ENCODE data around the gene ZNF277.
"Not testable (repeated sequence)": the region's sequence is repeated elsewhere in the genome, so short reads cannot be mapped to it uniquely, and the experiment has no call there.

Gene ZNF277

GRCh38 chr7:112298543-112299100 lies 92.1 kb downstream of the ZNF277 start:
- no peak for DNase-seq

DNA sequence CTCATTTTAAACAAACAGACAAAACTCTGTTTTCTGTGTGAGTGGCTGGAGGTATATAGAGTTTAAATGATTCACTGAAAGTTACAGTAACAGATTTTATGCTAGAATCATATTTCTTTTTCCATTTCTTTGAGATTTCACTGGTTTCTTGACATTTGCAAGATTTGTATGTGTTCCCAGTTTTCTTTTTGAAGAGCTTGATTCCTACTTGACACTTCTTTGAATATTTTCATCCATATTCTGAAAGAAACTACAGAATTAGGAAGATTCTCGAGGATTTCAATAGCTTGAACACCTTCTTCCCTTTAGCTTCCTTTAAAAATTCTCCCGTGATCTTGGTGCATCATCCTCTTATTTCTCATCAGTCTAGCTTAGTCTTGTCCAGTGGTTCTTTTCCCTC lies 93.6 kb downstream of the ZNF277 start:
- no peak for DNase-seq

- DNase-seq = no peak
Observed at GRCh38 chr7:112300831-112301407, 94.4 kb downstream of the ZNF277 start.

- DNase-seq = no peak
Observed at GRCh38 chr7:112302566-112302965, 96.1 kb downstream of the ZNF277 start.

GRCh38 chr7:112306903-112307302 lies 100.4 kb downstream of the ZNF277 start:
- no peak for DNase-seq

- DNase-seq = no peak
Observed at GRCh38 chr7:112307506-112307905, 101.0 kb downstream of the ZNF277 start.

- no peak for DNase-seq
Observed at GRCh38 chr7:112308974-112309373, 102.5 kb downstream of the ZNF277 start.

- not testable (repeated sequence) for DNase-seq
Observed at GRCh38 chr7:112316803-112317202, 110.3 kb downstream of the ZNF277 start.

DNA sequence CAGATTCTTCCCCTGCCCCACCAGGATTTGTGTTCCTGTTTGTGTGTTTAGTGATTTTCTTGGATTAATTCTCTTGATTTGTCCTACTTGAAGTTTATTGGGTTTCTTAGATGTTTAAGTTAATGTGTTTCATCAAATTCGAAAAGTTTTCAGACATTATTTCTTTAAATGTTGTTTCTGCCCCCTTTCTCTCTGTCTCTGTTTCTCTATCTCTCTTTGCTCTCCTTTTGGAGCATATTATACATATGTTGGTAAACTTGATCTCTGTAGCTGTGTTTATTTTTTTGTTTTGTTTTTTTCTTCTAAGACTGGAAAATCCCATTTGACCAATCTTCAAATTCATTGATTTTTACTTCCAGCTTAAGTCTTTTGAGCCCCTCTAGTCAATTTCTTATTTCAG lies 115.6 kb downstream of the ZNF277 start:
- no peak for DNase-seq

DNA sequence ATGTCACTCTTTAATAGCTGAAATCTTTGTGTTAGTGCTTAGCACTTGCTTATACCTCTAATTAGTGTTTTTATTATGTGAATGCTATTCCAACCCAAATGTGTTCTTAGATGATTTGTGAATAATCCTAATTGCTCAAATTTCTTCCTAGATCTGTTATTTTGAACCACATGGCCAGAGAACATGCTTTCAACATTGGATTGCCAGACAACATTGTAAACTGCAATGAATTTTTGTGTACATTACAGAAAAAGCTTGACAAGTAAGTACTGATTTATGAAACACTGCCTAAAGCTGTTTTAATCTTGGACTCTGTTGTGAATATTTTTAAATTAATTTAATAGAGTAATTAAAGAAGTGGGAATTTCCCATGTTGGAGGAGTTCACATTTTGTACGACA lies 121.1 kb downstream of the ZNF277 start:
- no peak for DNase-seq

GRCh38 chr7:112331492-112331891 lies 125.0 kb downstream of the ZNF277 start:
- no peak for DNase-seq

DNA sequence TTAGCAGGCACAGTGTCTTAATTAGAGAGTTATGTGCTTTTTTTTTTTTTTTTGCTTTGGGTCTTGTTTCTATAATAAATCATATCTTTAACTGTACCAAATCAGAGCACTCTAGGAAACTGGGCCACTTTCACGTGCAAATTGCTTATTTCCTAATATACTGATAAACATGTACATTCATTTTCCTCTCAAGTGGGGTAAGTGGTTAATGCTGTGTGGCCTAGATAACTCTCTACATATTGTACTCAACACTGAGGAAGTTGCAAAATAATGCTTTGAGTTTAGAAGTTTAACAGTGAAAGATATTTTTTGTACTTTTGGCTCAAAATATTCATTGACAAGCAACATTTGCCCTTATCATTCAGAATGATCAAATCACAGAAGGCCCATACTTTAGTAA lies 127.9 kb downstream of the ZNF277 start:
- DNase-seq = no peak

DNA sequence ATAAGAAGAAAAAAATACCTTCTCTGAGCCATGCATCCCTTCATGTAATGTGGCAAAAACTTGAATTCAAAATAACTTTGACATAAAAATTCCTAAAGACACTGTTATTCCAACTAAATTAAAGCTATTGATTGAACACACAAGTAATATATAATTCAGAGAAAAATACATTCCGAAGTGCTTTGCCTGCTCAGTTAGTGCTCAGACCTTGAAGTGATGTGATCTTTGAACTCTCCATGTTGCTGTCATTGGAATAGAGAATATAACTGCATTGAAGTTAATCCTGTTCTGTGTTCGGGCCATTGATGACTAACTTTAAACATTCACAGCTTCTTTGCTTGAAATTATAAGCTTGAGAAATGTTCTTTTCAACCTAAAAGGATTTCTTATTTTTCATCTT lies 129.8 kb downstream of the ZNF277 start:
- DNase-seq = no peak

DNA sequence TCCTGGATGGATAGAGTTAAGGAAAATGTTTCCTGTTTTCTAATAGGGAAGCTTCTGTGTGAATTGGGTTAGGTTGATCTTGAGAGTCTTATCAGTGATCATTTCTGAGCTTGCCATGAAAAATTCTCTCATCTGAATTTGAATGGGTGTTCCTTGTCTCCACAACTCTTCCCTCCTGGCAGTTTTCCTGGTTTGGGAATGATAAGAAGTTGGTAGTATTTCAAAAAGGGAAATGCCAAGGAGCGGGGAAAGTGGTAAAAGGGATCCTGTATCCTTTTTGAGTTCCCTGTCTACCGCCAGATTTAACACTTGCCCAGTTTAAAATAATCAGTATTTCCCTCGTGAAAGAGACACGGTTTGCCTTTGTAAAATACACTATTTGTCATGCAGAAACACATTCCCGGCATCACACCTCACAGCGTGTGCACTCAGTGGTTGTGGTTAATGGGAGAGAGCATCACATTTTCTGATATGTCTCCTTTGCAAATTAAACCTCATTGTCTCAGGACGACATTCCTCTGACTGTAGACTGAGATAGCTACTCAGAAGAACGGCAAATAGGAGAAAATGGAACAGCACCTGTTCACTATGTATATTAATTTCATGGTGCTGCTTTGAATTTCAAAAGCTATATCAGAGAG lies 130.6 kb downstream of the ZNF277 start:
- DNase-seq = no peak

DNA sequence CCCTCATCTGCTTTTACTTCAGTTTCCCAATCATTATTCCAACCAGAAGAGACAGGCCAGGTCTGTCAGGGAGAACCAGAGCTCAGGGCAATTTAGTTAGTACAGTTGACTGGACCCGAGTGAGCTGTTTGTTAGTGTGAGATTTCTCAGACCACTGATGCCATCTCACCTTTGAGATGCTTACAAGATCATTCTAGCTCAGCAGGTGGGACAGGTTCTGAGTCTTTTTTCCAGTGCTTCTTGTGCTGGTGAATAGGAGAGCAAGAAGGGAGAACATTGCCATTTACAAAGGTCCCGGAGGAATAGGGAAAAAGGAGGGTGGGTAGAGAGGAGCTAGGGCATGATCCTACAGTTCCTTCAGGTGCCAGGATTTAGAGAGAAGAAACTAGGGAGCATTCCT lies 131.4 kb downstream of the ZNF277 start:
- DNase-seq = no peak

- DNase-seq = no peak
Observed at GRCh38 chr7:112338786-112339185, 132.3 kb downstream of the ZNF277 start.

- DNase-seq = no peak
Observed at GRCh38 chr7:112341464-112341863, 135.0 kb downstream of the ZNF277 start.

DNA sequence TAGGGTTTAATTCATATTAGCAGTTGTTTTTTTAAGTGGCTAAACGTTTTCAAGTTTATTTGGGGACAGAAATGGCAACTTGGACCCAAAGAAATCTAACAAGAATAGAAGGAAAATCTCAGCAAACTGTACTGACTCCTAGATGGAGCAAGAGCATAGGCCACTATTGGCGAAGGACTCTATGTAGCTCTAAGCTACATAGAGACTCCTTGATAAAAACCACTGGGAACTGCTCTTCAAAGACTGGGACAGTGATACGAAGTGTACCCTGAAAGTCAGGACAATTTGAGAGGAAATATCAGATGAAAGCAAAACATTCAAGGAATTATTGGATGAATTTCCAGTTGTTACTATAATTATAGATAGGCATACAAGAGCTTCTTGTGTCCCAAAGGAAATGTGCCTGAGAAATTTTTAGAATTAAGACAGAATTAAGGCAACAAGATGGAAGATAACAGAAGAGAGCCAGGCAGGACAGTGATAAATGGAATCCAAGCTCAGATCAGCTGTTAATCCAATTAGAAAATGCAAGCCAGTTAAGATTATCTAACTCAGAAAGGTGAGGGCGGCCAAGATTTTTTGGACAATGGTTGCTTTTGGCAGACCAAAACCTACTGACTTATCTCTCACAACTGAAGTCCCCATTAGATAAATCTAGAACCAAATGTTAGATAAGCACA lies 140.0 kb downstream of the ZNF277 start:
- no peak for DNase-seq

GRCh38 chr7:112347088-112347487 lies 140.6 kb downstream of the ZNF277 start:
- DNase-seq = no peak

DNA sequence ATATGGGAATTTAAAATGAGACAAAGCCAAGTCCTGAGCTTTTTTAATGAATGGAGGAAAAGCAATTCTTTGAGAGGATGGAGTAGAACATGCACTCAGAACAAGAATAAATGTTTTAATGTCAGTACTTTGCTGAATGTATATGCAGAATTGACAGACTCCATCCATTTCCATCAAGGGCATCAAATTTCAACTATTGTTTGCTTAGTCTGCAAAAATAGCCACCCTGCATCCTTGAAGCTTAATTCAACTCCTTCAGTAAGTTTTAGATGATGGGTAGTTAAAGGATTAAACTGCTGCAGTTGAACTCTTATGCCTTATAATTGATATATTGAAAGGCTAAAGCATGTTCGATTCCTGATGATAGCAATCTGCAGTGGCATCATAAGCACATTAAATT lies 144.1 kb downstream of the ZNF277 start:
- DNase-seq = no peak

- no peak for DNase-seq
Observed at GRCh38 chr7:112356596-112356995, 150.1 kb downstream of the ZNF277 start.

DNA sequence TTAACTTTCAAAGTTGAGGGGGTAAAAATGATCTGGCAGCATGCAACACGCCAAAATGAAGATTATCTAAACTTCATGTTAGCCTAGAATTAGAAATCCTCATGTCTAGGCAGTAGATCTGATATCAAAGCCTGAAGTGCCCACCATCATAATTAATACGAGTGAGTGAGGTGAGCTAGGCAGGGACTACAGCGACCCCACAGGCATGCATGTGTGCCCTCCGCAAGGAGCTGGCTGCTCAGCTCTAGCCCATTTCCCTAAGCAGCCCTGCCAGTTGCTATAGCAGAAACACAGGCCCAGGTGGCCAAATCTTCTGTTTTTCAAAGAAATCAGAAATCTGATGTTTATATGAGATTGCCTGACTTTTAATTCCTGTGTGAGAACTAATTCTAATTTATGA lies 150.6 kb downstream of the ZNF277 start:
- DNase-seq = no peak

GRCh38 chr7:112358513-112358912 lies 152.0 kb downstream of the ZNF277 start:
- no peak for DNase-seq

DNA sequence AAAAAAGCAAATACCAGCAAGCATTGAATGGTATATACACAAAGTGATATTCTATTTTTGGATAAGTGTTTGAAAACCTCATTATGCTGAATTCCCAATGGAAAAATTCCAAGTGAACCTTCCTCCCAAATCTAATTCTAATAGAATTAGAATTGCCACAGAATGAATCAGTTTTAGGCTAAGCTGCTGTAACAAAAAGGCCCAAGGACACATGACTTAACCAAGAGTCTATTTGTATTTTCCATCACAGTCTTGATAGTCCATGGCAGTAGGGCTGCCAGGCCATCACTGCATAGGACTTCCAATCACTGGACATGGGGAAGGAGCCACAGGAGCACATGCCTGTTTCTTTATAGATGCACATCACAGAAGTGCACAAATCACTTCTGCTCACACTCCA lies 152.6 kb downstream of the ZNF277 start:
- DNase-seq = no peak
